HG03064 (cell line): Measurements from ENCODE around the gene NELFCD.
A peak's percentile ranks its signal among the peaks of the same experiment; 100 is the strongest.

Experiments
- ATAC-seq: cut with Tn5 transposase; IDR thresholded peaks from one replicate; pipeline ENCODE4 v1.9.1; 2021; ENCODE audit warnings: low read depth; ENCODE audit not compliant: unreplicated experiment

The NELFCD gene

GRCh38 chr20:59042796-59043631 lies 62.0 kb downstream of the NELFCD start:
- peak; percentile 90 for ATAC-seq

GRCh38 chr20:59043698-59044097 lies 62.6 kb downstream of the NELFCD start:
- ATAC-seq, result no peak

- ATAC-seq, result no peak
Observed at GRCh38 chr20:59044295-59044694, 63.2 kb downstream of the NELFCD start.
